Panc1 (cell line): ENCODE data around the gene SLC38A1. TPM values are rescaled to one million over a fixed set of nuclear protein-coding genes. Genes with fewer than 3 reads are reported as not detected.

ENCODE experiments used
- ATAC-seq: fragments of 200-7000 bp; cut with Tn5 transposase; 2 replicates; pipeline ENCODE4 v1.9.1; 2020; ENCODE audit warnings: mild to moderate bottlenecking, moderate library complexity
- BruUV-seq: library from RNA; stranded (reverse); fragments of 400-500 nt; replicated peaks from 2 replicates; lab custom pipeline; 2021; lab: Mats Ljungman, UMichigan
- CTCF ChIA-PET: fragments of 300-600 bp; sonication (Branson Sonifier 250); formaldehyde crosslinking; loops from one replicate; lab custom pipeline; 2022; ENCODE audit warnings: antibody characterized with exemption; lab: Charles Lee
- POLR2A ChIA-PET: fragments of 300-600 bp; sonication (Branson Sonifier 250); formaldehyde crosslinking; loops from one replicate; lab custom pipeline; 2022; ENCODE audit warnings: antibody characterized with exemption; lab: Charles Lee
- DNase-seq: peaks from one replicate; pipeline ENCODE4 v3.0.0-alpha.2; 2010; ENCODE audit warnings: low read depth, low spot score
- H3K27ac ChIP-seq: 2 replicates; pipeline ENCODE4 v1.5.1; 2011; ENCODE audit warnings: mild to moderate bottlenecking, low read length, inconsistent platforms
- H3K27me3 ChIP-seq: fragments of 200-500 bp; sonication (Bioruptor generic); 2 replicates; pipeline ENCODE4 v1.6.0; 2014; ENCODE audit warnings: low read length, inconsistent platforms; ENCODE audit not compliant: control insufficient read depth, insufficient read depth
- H3K36me3 ChIP-seq: fragments of 200-500 bp; sonication (Bioruptor generic); 2 replicates; pipeline ENCODE4 v1.5.1; 2014; ENCODE audit warnings: inconsistent platforms, mild to moderate bottlenecking, low read length, moderate library complexity; ENCODE audit not compliant: control insufficient read depth, insufficient read depth
- H3K4me1 ChIP-seq: 2 replicates; pipeline ENCODE4 v1.5.1; 2011; ENCODE audit warnings: inconsistent platforms, mild to moderate bottlenecking, low read length, moderate library complexity; ENCODE audit not compliant: control insufficient read depth, insufficient read depth
- H3K4me3 ChIP-seq, 2 experiments: 2 replicates each; pipeline ENCODE4 v1.5.1; 2011 to 2012; ENCODE audit warnings: low read depth in 2 of 2, low read length in 2 of 2, mild to moderate bottlenecking in 2 of 2, inconsistent platforms in 1 of 2, moderate library complexity in 1 of 2
- H3K9me3 ChIP-seq: fragments of 200-500 bp; sonication (Bioruptor generic); 2 replicates; pipeline ENCODE4 v1.5.1; 2014; ENCODE audit warnings: low read depth, mild to moderate bottlenecking, inconsistent platforms, low read length, moderate library complexity; ENCODE audit not compliant: control insufficient read depth, insufficient read depth
- CTCF ChIP-seq: fragments of 450-650 bp; IDR thresholded peaks from 2 replicates; pipeline ENCODE4 v1.5.1; 2017; ENCODE audit warnings: mild to moderate bottlenecking
- POLR2AphosphoS5 ChIP-seq: IDR thresholded peaks from 2 replicates; pipeline ENCODE4 v1.6.1; 2012; ENCODE audit warnings: mild to moderate bottlenecking, low read depth, low read length, moderate library complexity
- REST ChIP-seq, 2 experiments: IDR thresholded peaks; 2 replicates each; pipeline ENCODE4 v1.6.1; 2011 to 2012; ENCODE audit warnings: low read depth in 2 of 2, control low read depth in 1 of 2, low read length in 1 of 2, mild to moderate bottlenecking in 1 of 2, moderate library complexity in 1 of 2; ENCODE audit not compliant: insufficient read depth in 1 of 2
- SIN3A ChIP-seq: IDR thresholded peaks from 2 replicates; pipeline ENCODE4 v1.6.1; 2012; ENCODE audit warnings: low read depth, mild to moderate bottlenecking, low read length, moderate library complexity, borderline replicate concordance; ENCODE audit not compliant: insufficient read depth
- TCF7L2 ChIP-seq: IDR thresholded peaks from 2 replicates; pipeline ENCODE4 v1.6.1; 2011; ENCODE audit warnings: mild to moderate bottlenecking, low read depth, low read length, inconsistent platforms
- in situ Hi-C: cut with HindIII; loops from 2 replicates; pipeline ENCODE4 v1.10.0; 2016; ENCODE audit warnings: low sequenced_read_pairs, low pct_unique_long_range_greater_than_20kb
- intact Hi-C: fragments of 100-400 bp; cut with micrococcal nuclease; formaldehyde crosslinking; loops from one replicate; pipeline ENCODE4 v1.10.0; 2022; ENCODE audit not compliant: unreplicated experiment
- total RNA-seq: library from RNA; stranded (reverse); gene quantifications from one replicate; pipeline ENCODE4 v1.2.1, GENCODE V29; 2021; ENCODE audit not compliant: unreplicated experiment

Gene SLC38A1
- total RNA-seq, 1 experiment from 2014 or later: 127 TPM

GRCh38 chr12:46269429-46270241 is 792 bp upstream of the SLC38A1 start:
- H3K36me3 ChIP-seq: peaks cover 7% of the 10 kb centered on the region; the same call in 1 of the 2 replicates
- POLR2A ChIA-PET: interaction anchor here (1.4 kb wide), 1 partner anchor 111 kb away, joined by 3 read pairs; no protein-coding TSS in a partner anchor
- CTCF ChIA-PET: no interaction called here
- intact Hi-C loops: loop anchor here (10.0 kb wide), 1 partner anchor 95 kb away; no protein-coding TSS in a partner anchor
- H3K4me1 ChIP-seq: peaks cover 26% of the 10 kb centered on the region
- BruUV-seq: no TSS peak
- H3K27ac ChIP-seq: peak overlapping the region; percentile 99
- TF ChIP-seq TCF7L2: no peak
- 0 out of 2 replicates have a peak, but pooled peaks have one; percentile 11 for TF ChIP-seq POLR2AphosphoS5
- no peak for TF ChIP-seq REST (IDR thresholded peaks at IDR 0.05; ENCODE audit: insufficient read depth in 1 of 2, low read depth in 2 of 2, low read length in 1 of 2)
- 0 out of 2 replicates have a peak, but pooled peaks have one; percentile 5 for TF ChIP-seq SIN3A
- no peak for TF ChIP-seq CTCF
- no peaks in the 10 kb centered on the region for H3K27me3 ChIP-seq
- in situ Hi-C loops: no loop called here
- H3K4me3 ChIP-seq: peak overlapping the region; percentile 97 to 98
- H3K9me3 ChIP-seq: no peaks in the 10 kb centered on the region
- DNase-seq: no peak
- peak; percentile 33 for ATAC-seq

- ATAC-seq: no peak
- POLR2A ChIA-PET: interaction anchor here (0.5 to 0.9 kb wide), 3 partner anchors 31 to 277 kb away, joined by 3 to 8 read pairs (median 3); no protein-coding TSS in a partner anchor
- in situ Hi-C loops: no loop called here
Observed at GRCh38 chr12:46267825-46268582, 839 bp downstream of the SLC38A1 start.

More at GRCh38 chr12:46267825-46268582, 839 bp downstream of the SLC38A1 start:
- Histone ChIP-seq H3K9me3 (no peaks in the 10 kb centered on the region), H3K27me3 (no peaks in the 10 kb centered on the region), H3K27ac (peak overlapping the region; percentile 99), H3K4me1 (peaks cover 41% of the 10 kb centered on the region), H3K4me3 (peak overlapping the region; percentile 97 to 98), H3K36me3 (peaks cover 7% of the 10 kb centered on the region; the same call in 1 of the 2 replicates)
- CTCF ChIA-PET: no interaction called here
- BruUV-seq: no TSS peak
- intact Hi-C loops: loop anchor here (10.0 kb wide), 1 partner anchor 97 kb away; no protein-coding TSS in a partner anchor
- TF ChIP-seq CTCF: no peak
- no peak for TF ChIP-seq POLR2AphosphoS5
- no peak for TF ChIP-seq SIN3A
- TF ChIP-seq TCF7L2: no peak
- no peak for TF ChIP-seq REST (IDR thresholded peaks at IDR 0.05; ENCODE audit: insufficient read depth in 1 of 2, low read depth in 2 of 2, low read length in 1 of 2)
- no peak for DNase-seq
